GM21529 (cell line): ENCODE data around the gene GC.
"Not testable (repeated sequence)": the region's sequence is repeated elsewhere in the genome, so short reads cannot be mapped to it uniquely, and the experiment has no call there.

Experiments
- ATAC-seq: cut with Tn5 transposase; IDR thresholded peaks from one replicate; pipeline ENCODE4 v1.9.1; 2021; ENCODE audit not compliant: unreplicated experiment

Gene GC

DNA sequence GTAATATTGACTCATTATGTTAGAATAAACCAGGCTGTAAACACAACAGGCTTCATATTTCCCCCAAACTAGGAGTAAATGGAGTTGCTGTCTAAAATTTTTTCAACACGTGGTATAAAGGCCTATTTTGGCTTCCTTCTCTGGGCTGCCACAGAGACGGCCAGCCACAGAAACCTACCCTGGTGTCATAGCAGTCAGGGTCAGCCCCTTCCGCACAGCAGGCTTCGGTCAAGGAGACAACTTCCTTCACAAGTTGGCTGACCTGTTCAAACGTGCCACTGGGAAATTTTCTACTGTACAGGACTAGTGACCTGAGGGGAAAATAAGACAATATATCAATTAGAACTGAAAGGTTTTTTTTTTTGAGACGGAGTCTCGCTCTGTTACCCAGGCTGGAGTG is 15.8 kb downstream of the GC start:
- ATAC-seq = no peak

DNA sequence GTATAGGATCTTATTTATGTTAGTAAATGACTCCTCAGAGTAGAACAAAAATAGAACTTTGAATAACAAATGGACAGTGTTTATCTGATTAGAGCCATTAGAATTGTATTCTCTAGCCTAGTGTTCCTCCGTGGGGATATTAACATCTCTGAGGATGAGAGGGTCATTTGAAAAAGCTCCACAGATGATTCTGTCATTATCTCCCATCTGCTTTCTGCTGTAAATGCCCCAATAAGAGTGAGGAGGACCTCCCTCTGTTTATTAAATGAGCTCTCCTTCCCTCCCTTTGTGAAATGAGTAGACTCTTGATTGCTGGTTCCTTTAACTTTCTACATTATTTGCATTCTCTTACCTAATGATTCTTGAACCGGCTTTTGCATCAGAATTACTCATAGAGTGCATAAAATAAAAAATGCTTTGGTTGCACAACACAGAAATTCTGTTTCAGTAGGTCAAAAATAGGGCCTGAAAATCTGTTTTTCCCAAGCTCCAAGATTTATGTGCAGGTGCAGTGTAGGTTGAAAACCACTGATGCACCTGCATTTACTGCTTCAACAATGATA is 18.0 kb downstream of the GC start:
- ATAC-seq = no peak

DNA sequence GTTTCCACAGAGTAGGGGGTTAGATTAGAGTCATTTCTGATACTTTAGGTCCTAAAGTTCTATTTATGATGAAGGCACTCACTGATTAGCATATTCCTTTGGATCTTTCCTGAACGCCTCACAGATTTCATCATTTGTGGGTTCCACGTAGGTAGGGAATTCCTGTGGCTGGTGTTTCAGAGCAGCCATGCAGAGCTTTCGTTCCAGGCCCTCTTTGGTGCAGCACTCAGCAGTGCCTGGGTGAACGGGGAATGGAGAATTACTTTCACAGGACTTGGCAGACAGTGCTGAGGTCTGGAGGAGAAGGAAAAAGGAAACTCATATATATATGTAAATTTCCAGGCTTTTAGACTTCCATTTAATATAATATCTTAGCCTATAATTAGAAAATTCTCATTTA is 18.5 kb downstream of the GC start:
- ATAC-seq = no peak

DNA sequence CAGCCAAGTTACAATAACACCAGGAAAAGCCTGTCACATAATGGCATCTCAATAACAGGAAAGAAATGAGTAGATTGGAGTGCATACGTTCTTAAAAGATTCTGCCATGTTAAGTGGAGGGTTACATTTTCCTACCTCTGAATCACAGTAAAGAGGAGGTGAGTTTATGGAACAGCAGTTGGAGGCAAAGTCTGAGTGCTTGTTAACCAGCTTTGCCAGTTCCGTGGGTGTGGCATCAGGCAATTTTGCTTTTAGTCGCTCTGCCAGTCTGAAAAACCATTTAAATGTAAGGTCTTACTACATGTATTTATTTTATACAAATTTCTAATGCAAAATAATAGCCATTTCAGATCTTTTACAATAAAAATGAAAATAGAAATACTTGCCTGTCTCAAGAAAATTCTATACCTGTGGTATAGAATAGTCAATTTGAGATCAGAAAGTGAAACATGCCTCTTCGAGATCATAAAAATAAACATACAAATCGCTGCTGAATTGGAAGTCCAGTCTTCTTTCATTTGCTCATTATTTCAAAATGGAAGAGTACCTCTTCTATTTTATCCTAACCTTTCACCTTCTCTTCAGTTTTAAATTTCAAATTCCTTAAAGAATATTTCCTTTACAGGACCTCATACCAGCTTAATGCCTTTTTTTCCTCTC is 31.4 kb downstream of the GC start:
- ATAC-seq = no peak

DNA sequence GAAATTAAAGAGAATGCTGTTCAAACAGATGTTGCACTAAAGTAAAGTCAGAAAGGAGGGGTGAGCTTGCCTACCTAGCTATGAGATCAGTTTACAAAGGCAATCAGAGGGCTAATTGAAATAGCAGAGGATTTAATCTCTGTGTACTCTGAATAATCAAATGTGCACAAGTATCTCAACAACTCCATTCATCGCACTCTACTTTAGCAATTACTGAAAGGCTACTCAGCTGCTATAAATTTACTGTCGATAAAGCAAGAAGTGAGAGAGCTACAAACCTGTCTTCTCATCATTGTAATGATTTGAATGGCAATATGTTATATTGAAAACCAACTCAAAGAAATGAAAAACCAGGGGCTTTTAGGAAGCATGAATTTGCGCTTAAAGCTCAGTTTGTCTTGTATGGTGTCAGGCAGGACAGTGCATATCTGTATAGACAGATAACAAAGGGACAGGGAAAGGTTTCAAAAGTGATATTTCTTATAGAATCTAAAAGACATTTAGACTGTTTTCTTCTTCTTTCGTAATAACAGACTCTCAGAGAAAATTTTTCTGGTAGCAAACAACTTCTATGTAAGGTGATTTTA is 34.8 kb downstream of the GC start:
- no peak for ATAC-seq

DNA sequence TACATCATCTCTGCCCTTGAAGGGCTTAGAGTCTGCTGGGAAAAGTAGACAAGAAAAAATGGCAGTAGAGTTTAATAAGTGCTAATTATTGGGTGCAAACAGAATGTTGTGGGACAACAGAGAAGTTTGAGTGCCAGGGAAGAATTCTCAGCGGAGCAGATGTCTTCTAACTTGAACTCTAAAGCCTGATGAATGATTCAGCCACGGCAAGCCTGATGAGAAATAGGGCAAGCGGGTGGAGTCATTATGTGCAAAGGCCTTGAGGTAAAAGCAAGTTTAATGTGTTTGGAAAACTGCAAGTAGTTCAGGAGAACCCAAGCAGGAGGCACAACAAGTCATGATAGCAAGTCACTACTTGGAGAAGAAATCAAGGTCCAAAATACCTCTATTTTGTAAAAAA is 37.5 kb downstream of the GC start:
- ATAC-seq = no peak

DNA sequence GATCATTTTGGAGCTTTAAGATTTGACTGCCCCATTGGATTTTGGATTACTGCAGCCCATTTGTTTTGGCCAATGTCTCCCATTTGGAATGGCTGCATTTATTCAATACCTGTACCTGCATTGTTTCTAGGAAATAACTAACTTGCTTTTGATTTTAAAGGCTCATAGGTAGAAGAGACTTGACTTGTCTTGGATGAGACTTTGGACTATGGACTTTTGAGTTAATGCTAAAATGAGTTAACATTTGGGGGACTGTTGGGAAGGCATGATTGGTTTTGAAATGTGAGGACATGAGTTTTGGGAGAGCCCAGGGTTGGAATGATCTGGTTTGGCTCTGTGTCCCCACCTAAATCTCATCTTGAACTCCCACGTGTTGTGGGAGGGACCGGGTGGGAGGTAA is 45.1 kb downstream of the GC start:
- not testable (repeated sequence) for ATAC-seq

DNA sequence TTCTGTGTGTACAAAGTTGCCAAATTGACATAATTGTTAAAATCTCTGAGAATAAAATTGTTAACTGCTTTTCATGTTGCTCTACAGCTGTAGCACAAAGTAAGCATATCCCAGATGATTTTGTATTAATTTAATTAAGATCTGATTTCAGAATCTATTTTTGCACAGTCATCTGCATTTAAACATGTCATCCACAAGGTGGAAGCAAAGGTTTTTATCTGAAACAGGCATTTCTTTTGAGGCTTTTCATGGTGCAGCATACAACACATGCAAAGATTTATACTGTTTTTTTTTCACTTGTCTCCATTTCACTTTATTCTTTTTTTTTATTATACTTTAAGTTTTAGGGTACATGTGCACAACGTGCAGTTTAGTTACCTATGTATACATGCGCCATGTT is 51.2 kb downstream of the GC start:
- ATAC-seq = no peak

DNA sequence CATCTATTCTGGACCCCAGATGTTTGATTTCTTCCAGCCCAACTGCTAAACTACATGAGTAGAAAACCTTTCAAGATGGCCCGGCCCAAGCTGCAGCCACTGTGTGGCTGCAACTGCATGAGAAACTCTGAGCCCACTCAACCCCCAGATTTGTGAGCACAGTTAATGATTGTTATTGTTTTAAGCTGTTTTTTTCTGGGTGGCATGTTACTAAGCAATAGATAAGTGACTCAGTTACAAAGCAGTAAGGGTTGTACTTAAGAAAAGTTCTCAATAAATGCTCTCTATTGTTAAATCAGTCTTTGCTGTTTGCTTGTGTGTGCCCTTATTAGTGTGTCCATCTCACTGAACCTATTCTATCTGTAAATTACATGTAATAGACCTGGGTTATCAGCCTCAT is 51.8 kb downstream of the GC start:
- no peak for ATAC-seq

DNA sequence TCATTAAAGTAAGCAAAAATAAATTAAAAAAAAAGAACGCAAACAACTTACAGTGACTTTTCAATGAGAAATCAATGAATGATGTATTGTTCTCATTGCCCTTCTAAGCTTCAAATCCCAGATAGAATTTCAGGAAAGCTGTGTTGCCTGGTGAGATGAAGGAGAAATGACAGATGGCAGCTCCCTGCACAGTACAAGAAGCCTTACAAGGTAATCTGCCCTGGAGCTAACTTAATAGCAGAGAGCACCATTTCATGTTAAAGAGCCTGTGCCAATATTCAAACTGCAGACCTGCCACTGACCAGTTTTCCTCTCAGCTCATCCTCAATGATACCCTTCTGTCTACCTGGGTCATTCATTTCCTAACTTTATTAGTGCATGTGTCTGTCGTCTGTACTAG is 54.0 kb downstream of the GC start:
- no peak for ATAC-seq

DNA sequence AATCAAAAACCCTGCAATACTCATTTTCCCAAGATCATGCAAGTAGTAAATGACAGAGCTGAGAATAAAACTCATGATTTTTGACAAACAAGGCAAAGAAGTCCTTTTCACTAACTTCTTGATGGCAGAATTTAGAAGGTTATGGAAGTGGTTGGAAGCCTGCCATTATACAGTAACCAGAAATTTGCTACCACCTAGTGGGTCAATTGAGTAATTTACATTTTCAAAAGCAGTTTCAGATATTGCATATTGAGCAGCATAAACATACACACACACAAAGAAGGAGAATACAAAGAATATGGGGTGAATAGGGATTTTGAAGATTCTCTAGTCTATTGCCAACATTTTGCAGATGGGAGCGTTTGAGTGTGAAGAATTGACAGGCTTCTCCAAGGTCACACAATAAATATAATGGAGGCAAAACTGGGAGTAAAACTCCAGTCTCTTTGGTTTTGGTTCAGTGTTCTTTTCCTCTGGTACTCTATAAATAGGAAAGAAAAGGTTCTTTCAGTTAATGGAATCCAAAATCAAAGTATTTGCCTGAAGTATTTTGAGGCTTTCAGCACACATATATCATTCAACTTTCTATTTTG is 70.2 kb downstream of the GC start:
- peak; percentile 75 for ATAC-seq

DNA sequence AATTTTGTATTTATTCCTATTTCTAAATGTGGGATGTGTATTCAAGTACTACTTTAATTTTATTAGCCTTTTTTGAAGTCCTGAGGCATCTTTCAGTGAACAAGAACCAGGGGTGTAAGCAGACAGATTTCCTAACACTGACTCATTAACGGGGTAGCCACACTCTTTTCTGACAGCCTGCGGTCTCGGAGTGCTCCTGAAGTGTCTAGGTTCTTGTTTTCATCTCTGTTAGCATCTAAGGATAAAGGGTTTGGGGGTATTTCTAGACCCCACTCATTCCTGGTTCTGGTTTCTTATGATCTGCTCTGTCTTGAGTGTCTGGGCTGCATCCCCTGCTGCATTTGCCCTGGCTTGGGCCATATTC is 71.9 kb downstream of the GC start:
- no peak for ATAC-seq

DNA sequence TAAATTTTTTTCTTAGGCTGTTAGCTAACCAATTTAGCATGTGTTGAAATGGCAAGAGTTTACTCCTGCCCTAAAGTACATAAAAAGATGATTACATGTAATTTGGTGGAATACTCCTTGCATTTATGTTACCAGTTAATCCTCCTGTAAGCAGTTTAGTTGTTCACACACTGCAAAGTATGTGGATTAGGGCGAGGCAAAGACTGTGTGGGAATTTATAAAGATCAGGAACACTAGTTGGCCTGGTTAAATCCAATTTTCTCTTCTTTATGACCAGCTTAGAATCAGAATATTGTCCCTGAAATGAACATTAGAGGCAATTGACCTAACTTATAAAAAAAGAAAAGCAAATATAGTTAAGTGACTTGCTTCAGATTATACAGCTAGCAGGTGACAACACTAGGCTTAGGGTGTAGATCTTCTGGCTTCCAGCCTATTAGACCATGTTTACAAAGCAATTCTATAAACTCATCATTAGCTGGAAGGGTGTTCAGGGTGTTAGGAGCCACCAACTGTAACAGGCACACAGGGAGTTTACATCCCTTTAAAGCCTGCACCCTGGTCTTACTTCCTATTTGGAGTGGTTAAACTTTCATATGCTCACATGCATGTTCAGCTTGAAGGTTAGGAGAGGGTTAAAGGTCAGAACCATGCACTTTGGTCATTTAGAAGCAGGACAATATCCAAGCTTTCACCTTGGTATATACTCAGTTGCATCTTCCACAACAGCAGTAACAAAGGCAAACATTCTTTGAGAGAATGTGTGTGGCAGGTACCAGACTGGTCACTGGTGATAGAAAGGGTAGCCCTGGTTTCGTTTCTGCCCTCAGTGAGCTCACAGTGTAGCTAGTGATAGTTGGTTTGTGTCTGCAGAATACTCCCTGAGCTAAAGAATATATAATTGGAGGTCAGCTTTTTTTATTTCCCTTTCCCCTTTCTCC is 72.6 kb downstream of the GC start:
- no peak for ATAC-seq

DNA sequence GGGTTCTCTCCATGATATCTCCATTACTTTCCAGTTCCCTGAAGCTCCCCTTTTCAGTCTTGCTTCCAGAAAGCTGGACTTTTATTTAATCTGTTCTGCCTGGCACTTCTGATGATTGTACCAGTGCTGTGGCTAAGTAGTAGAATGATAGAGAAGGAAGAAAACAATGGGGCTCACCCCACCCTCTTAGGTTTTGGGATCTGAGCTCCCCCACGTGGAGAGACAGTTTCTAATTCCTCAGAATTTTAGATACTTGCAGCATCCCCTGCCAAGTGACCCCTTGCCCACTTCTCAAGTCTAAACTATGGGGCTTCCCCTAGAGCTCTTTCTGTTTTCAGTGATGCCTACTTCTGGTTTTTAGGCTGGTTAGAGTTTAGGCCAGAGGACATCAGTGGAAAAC is 73.9 kb downstream of the GC start:
- no peak for ATAC-seq

DNA sequence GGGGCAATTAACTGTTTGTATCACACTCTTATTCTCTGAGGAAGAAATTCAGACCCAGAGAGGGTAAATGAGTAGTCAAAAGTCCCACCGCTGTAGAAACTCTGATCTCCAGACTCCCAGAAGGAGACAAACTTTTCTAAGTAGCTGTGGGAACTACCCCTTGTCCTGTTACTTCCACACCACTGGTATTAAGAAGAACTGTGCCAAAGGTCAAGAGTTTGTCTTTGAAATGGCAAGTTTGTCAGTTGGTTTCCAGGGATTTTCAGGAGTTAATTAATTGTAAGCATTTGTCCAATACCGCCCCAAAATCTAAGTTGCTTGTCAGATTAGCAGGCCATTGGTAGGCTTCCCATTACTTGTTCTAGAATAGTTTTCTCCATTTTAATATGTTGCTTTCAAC is 85.7 kb downstream of the GC start:
- no peak for ATAC-seq

DNA sequence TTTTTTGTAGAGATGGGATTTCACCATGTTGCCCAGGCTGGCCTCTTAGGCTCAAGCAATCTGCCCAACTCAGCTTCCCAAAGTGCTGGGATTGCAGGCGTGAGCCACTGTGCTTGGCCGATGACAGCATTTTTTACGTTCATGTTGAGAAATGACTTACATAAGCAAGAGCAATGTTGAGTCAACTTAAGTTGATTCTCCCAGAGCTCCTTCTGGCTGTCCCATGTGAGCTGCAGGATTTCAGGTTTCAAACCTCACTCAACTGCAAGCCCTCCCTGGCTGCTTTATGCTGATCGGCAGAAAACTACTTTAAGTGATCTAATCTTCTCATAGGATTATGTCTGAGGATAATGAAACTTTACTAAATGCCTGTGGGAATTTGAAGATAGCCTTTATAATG is 86.8 kb downstream of the GC start:
- no peak for ATAC-seq

DNA sequence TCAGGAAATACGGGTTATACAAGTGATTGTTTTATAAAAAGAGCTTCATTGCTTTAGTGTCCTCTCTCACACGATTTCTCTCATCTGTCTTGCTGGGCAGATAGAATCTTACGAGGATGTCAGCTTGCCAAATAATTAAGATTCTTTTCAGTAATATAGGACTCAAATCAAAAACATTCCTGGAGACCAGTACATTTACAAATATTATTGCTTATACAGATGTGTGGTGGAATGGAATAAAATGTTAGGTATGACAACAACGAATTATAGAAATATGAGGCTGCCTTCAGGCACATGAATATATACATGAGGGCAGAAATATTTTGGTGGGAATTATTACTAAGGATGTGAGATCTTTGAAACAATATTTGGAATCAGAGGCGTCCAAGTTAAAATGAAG is 88.9 kb downstream of the GC start:
- no peak for ATAC-seq

DNA sequence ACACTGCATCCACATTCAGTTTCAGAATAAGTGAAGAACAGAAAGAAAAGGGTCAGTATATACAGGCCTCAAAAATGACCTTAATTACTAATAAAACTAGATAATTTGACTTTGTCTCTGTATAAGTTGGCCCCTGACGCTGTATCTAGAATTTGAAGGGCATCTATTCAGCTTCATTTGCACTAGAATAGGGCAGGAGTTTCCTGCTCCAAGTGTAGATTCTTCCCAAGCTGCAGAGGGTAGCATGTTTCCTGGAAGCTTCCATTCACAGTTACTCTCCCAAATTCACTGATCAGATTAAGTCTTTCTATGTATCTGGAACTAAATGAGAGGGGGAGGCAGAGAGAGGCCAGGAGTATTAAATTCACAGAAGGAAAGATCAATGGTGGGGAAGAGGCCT is 90.9 kb downstream of the GC start:
- no peak for ATAC-seq

DNA sequence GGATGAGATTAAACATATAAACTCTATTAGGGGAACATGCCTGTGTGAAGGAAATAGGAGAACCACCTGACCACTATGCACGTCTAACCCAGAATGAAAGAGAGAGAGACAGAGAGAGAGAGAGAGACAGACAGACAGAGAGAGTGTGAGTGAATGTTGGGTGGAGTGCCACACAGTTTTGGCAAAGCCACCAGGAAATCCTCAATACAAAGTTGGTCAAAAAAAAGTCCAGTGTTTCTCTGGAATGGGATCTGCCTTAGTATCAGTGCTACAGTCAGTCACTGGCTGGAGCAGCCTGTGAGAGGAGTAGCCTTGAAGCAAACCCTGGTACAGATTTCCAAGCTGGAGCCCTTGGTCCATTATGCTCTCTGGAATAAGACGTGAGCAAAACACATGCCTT is 91.7 kb downstream of the GC start:
- ATAC-seq = no peak
